Colonic mucosa (tissue), 4 donors: ENCODE results near the gene CABLES2. TPM values are rescaled to one million over a fixed set of nuclear protein-coding genes. Genes with fewer than 3 reads are reported as not detected.
A peak's percentile ranks its signal among the peaks of the same experiment; 100 is the strongest.

ENCODE experiments used
- DNase-seq: peaks from one replicate; pipeline ENCODE4 v3.0.0-alpha.2; 2020
- H3K27ac ChIP-seq: fragments of 200-600 bp; one replicate; pipeline ENCODE4 v1.8.0; 2021
- H3K27me3 ChIP-seq: fragments of 200-600 bp; one replicate; pipeline ENCODE4 v1.8.0; 2021
- H3K36me3 ChIP-seq: fragments of 200-600 bp; one replicate; pipeline ENCODE4 v1.8.0; 2021
- H3K4me1 ChIP-seq: fragments of 200-600 bp; one replicate; pipeline ENCODE4 v1.8.0; 2021; ENCODE audit warnings: mild to moderate bottlenecking
- H3K4me3 ChIP-seq: fragments of 200-600 bp; one replicate; pipeline ENCODE4 v1.8.0; 2021
- H3K9ac ChIP-seq, 2 donors: one replicate each; pipeline ENCODE4 v1.7.0; 2013; ENCODE audit warnings: control low read depth in 2 of 2, low read depth in 2 of 2, low read length in 2 of 2
- H3K9me3 ChIP-seq: fragments of 200-600 bp; one replicate; pipeline ENCODE4 v1.8.0; 2021
- intact Hi-C: fragments of 100-400 bp; cut with DNase I; formaldehyde crosslinking; loops from one replicate; pipeline ENCODE4 v1.14.1; 2022
- total RNA-seq, 2 donors: library from RNA; stranded (reverse); fragmentation: NEBNext Ultra II Directional in 1 of 2; extraction: Animal tissue kit (Norgen Biotek cat#: 25700) in 1 of 2; gene quantifications; one replicate each; pipeline ENCODE4 v1.2.1, GENCODE V29; 2021
- TF ChIP-seq, protein P1 (sequence below): fragments of 200-600 bp; IDR thresholded peaks from one replicate; pipeline ENCODE4 v1.8.0; 2022; ENCODE audit warnings: antibody characterized with exemption, mild to moderate bottlenecking
- donor health status: healthy.
- donor health status: DM: no; HTN: no; CAD: no.
- donor health status: DM: no; HTN: no; CAD: no.

The CABLES2 gene
- total RNA-seq, 2 donors from 2014 or later: 7.8 to 10.5 TPM

- no peaks in the 10 kb centered on the region for H3K27me3 ChIP-seq
- H3K36me3 ChIP-seq: no peaks in the 10 kb centered on the region
- intact Hi-C loops: loop anchor here (5.0 to 10.0 kb wide), 2 partner anchors 85 to 202 kb away; no protein-coding TSS in a partner anchor
- peak overlapping the region; percentile 85 for H3K27ac ChIP-seq
- no peaks in the 10 kb centered on the region for H3K9me3 ChIP-seq
- H3K4me3 ChIP-seq: peak overlapping the region; percentile 16
- H3K4me1 ChIP-seq: peaks cover 18% of the 10 kb centered on the region
- peak overlapping the region; percentile 70 to 78 for H3K9ac ChIP-seq
- TF ChIP-seq, protein P1, sequence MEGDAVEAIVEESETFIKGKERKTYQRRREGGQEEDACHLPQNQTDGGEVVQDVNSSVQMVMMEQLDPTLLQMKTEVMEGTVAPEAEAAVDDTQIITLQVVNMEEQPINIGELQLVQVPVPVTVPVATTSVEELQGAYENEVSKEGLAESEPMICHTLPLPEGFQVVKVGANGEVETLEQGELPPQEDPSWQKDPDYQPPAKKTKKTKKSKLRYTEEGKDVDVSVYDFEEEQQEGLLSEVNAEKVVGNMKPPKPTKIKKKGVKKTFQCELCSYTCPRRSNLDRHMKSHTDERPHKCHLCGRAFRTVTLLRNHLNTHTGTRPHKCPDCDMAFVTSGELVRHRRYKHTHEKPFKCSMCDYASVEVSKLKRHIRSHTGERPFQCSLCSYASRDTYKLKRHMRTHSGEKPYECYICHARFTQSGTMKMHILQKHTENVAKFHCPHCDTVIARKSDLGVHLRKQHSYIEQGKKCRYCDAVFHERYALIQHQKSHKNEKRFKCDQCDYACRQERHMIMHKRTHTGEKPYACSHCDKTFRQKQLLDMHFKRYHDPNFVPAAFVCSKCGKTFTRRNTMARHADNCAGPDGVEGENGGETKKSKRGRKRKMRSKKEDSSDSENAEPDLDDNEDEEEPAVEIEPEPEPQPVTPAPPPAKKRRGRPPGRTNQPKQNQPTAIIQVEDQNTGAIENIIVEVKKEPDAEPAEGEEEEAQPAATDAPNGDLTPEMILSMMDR: no peak
- DNase-seq: peak; percentile 95
Observed at GRCh38 chr20:62412194-62413024, 5.3 kb upstream of the CABLES2 start.

- no peaks in the 10 kb centered on the region for H3K27me3 ChIP-seq
- TF ChIP-seq, protein P1: no peak
- no peaks in the 10 kb centered on the region for H3K36me3 ChIP-seq
- H3K4me1 ChIP-seq: peaks cover 19% of the 10 kb centered on the region
- peak overlapping the region; percentile 85 for H3K27ac ChIP-seq
- peak; percentile 67 for DNase-seq
- no peaks in the 10 kb centered on the region for H3K9me3 ChIP-seq
- H3K9ac ChIP-seq: peak overlapping the region; percentile 70 to 78
- intact Hi-C loops: loop anchor here (5.0 to 10.0 kb wide), 2 partner anchors 86 to 203 kb away; no protein-coding TSS in a partner anchor
- peak overlapping the region; percentile 16 for H3K4me3 ChIP-seq
Observed at GRCh38 chr20:62411479-62412193, 4.6 kb upstream of the CABLES2 start.

- Histone ChIP-seq H3K27ac (peak overlapping the region; percentile 85), H3K4me1 (peaks cover 26% of the 10 kb centered on the region), H3K27me3 (no peaks in the 10 kb centered on the region), H3K9me3 (no peaks in the 10 kb centered on the region), H3K4me3 (peak overlapping the region; percentile 16), H3K36me3 (no peaks in the 10 kb centered on the region), H3K9ac (peak overlapping the region; percentile 70 to 78)
- TF ChIP-seq, protein P1: no peak
- DNase-seq: no peak
- intact Hi-C loops: loop anchor here (5.0 to 10.0 kb wide), 2 partner anchors 86 to 204 kb away; no protein-coding TSS in a partner anchor
Observed at GRCh38 chr20:62410746-62411478, 3.8 kb upstream of the CABLES2 start.

DNA sequence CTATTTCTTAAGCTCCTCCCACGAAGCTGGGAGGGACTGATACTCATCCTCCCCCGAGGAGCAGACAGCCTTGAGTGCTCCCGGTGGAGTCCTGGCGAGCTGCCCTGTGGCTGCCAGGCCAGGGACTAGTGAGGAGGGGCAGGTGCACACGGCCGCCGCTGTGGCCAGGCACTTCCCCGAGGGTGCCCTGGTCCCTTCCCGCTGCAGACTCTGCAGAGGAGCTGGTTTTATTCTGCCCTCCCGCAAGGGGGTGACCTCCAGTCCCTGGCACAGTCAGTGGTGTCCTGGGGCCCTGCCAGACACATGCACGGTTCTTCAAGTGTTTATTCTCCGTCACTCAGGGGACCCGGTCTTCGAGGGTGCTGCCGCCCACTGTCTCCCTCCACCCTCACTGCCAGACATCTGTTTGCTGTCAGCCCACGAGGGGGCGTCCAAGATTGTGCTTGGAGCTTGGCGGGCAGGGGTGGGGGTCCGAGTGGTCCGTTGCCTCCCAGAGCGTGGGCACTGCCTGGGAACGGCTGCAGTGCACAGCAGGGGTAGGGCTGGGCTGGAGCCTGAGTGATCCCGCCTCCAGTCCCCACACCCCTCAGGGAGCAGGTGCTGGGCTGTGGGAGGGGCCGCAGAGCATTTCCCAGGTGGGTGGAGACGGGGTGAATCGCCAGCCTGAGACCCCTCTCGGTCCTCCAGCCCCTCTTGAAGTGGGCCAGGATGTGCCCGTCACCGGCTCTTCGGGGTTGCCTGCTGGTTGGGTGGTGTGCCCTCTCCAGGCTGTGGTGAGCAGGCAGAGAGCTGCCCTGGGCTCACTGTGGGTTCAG, 3.1 kb upstream of the CABLES2 start:
- TF ChIP-seq, protein P1: peak; percentile 31
- Histone ChIP-seq H3K9me3 (no peaks in the 10 kb centered on the region), H3K4me3 (no peak overlapping the region), H3K27ac (peak overlapping the region; percentile 85), H3K4me1 (peaks cover 30% of the 10 kb centered on the region), H3K27me3 (no peaks in the 10 kb centered on the region), H3K9ac (peak overlapping the region; percentile 16 to 78), H3K36me3 (no peaks in the 10 kb centered on the region)
- peak; percentile 81 for DNase-seq
- intact Hi-C loops: loop anchor here (5.0 to 10.0 kb wide), 2 partner anchors 87 to 205 kb away; no protein-coding TSS in a partner anchor
